ENCODE measurements around the gene HYAL2. TPM values are rescaled to one million over a fixed set of nuclear protein-coding genes. Genes with fewer than 3 reads are reported as not detected.
"Not testable (repeated sequence)": the region's sequence is repeated elsewhere in the genome, so short reads cannot be mapped to it uniquely, and the experiment has no call there.

The HYAL2 gene
- total and polyA plus RNA-seq, 9 donors = 10.9 to 81.6 (median 41.2) TPM

GRCh38 chr3:50316657-50317242 is 5.8 kb downstream of the HYAL2 start:
- intact Hi-C loops (cut with DNase I) = no loop called here
- no peak for DNase-seq

GRCh38 chr3:50314816-50315215 is 7.7 kb downstream of the HYAL2 start:
- peaks cover 10% of the 10 kb centered on the region for H3K4me1 ChIP-seq (ENCODE audit: insufficient read depth)
- no peaks in the 10 kb centered on the region for H3K36me3 ChIP-seq
- H3K4me3 ChIP-seq = no peak overlapping the region
- H3K27ac ChIP-seq = no peak overlapping the region
- no peak for TF ChIP-seq CTCF (IDR thresholded peaks at IDR 0.05)
- no peak for TF ChIP-seq EP300 (IDR thresholded peaks at IDR 0.05)
- TF ChIP-seq POLR2A (IDR thresholded peaks at IDR 0.05) = no peak
- 94 to 98% (median 97%) methylated on average over 4 of the region's 4 CpGs for WGBS, 3 donors
- no peak for DNase-seq
- intact Hi-C loops (cut with DNase I) = no loop called here
- H3K27me3 ChIP-seq = no peaks in the 10 kb centered on the region
- H3K9me3 ChIP-seq = no peaks in the 10 kb centered on the region

More at GRCh38 chr3:50316657-50317242, 5.8 kb downstream of the HYAL2 start:
- no peaks in the 10 kb centered on the region for H3K9me3 ChIP-seq
- H3K4me3 ChIP-seq = no peak overlapping the region
- H3K27ac ChIP-seq = no peak overlapping the region
- TF ChIP-seq POLR2A (IDR thresholded peaks at IDR 0.05) = no peak
- no peak for TF ChIP-seq EP300 (IDR thresholded peaks at IDR 0.05)
- TF ChIP-seq CTCF (IDR thresholded peaks at IDR 0.05) = no peak
- WGBS, 3 donors = 58 to 61% (median 60%) methylated on average over 9 of the region's 9 CpGs
- H3K4me1 ChIP-seq (ENCODE audit: insufficient read depth) = peaks cover 18% of the 10 kb centered on the region
- no peaks in the 10 kb centered on the region for H3K36me3 ChIP-seq
- H3K27me3 ChIP-seq = no peaks in the 10 kb centered on the region

GRCh38 chr3:50314342-50314741 is 8.2 kb downstream of the HYAL2 start:
- no peaks in the 10 kb centered on the region for H3K27me3 ChIP-seq
- WGBS, 3 donors = 79 to 82% (median 81%) methylated on average over 3 of the region's 3 CpGs
- no peak overlapping the region for H3K4me3 ChIP-seq
- no peak for DNase-seq
- peaks cover 5% of the 10 kb centered on the region for H3K4me1 ChIP-seq (ENCODE audit: insufficient read depth)
- no peaks in the 10 kb centered on the region for H3K36me3 ChIP-seq
- no peaks in the 10 kb centered on the region for H3K9me3 ChIP-seq
- H3K27ac ChIP-seq = no peak overlapping the region
- TF ChIP-seq POLR2A (IDR thresholded peaks at IDR 0.05) = no peak
- no peak for TF ChIP-seq CTCF (IDR thresholded peaks at IDR 0.05)
- TF ChIP-seq EP300 (IDR thresholded peaks at IDR 0.05) = no peak
- intact Hi-C loops (cut with DNase I) = no loop called here

- DNase-seq; intact Hi-C loops (cut with DNase I); H3K27ac ChIP-seq; H3K4me3 ChIP-seq; H3K4me1 ChIP-seq (ENCODE audit: insufficient read depth); H3K27me3 ChIP-seq; H3K36me3 ChIP-seq; H3K9me3 ChIP-seq: not testable (repeated sequence)
- WGBS, 3 donors = 92 to 100% (median 94%) methylated on average over 1 to 32 of the region's 32 CpGs
Observed at GRCh38 chr3:50312041-50312440, 10.5 kb downstream of the HYAL2 start.

GRCh38 chr3:50304601-50305000 is 17.9 kb downstream of the HYAL2 start:
- Histone ChIP-seq H3K9me3 (no peaks in the 10 kb centered on the region), H3K27me3 (no peaks in the 10 kb centered on the region), H3K4me1 (ENCODE audit: insufficient read depth) (peaks cover 10% of the 10 kb centered on the region), H3K4me3 (no peak overlapping the region), H3K36me3 (no peaks in the 10 kb centered on the region), H3K27ac (no peak overlapping the region)
- no peak for TF ChIP-seq EP300 (IDR thresholded peaks at IDR 0.05)
- TF ChIP-seq POLR2A (IDR thresholded peaks at IDR 0.05) = no peak
- no peak for TF ChIP-seq CTCF (IDR thresholded peaks at IDR 0.05)
- no peak for DNase-seq
- intact Hi-C loops (cut with DNase I) = no loop called here

Data from ovary (tissue), 9 donors.